ENCODE results near the gene LIN7B. TPM values are rescaled to one million over a fixed set of nuclear protein-coding genes. Genes with fewer than 3 reads are reported as not detected.
"Not testable (repeated sequence)": the region's sequence is repeated elsewhere in the genome, so short reads cannot be mapped to it uniquely, and the experiment has no call there.

LIN7B gene
- total RNA-seq, 1 experiment from 2014 or later = 2.6 TPM

DNA sequence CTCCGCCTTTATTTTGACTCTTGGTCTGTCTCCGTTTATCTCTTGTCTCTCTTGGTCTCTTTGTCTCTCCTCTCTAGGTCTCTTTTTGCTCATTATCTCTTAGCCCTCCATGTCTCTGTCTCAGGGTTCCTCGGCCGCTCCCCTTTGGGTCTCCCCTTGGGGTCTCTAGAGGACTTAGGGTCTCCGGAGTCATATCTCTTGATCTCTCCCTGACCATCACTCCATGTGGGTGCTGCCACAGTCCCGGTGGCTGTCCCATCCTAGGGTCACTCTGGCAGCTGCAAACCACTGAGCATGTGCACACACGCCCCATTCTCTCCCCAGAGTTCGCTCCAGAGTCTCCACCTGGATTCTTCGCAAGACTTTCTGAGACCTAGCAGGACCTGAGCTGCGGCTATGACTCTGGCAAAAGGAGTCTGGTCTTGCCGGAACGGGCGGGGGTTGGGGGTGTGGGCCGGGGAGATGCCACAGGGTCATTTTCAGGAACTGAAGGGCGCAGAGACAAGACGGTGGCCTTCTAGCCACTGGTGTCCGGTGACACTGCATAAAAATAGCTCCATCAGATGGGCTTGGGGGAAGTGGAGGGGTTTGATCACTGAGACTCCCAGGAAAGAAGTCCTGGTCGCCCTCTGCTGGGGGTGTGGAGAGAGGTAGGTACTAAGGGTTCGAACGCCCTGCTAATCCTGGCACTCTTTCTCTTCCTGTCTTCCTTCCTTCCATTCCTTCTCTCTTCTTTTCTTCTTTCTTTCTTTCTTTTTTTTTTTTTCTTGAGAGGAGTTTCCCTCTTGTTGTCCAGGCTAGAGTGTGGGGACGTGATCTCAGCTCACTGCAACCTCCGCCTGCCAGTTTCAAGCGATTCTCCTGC is 40.4 kb upstream of the LIN7B start:
- no TSS peak for BruUV-seq (replicated peaks)
- CTCF ChIA-PET = interaction anchor here (0.5 to 2.3 kb wide), 16 partner anchors 10 to 464 kb away, joined by 3 to 11 read pairs (median 3); partner anchors contain the start of genes GYS1 and RUVBL2
- POLR2A ChIA-PET = interaction anchor here (0.9 kb wide), 1 partner anchor 80 kb away, joined by 4 read pairs; the partner anchor contains the start of gene RUVBL2
- DNase-seq (ENCODE audit: unreplicated experiment) = peak; percentile 56
- H3K4me1 Mint-ChIP-seq (ENCODE audit: insufficient read depth, unreplicated experiment) = peaks cover 19% of the 10 kb centered on the region
- intact Hi-C loops (cut with micrococcal nuclease) = loop anchor here (2.0 kb wide), 1 partner anchor 75 kb away; no protein-coding TSS in a partner anchor
- TF ChIP-seq, protein P1, sequence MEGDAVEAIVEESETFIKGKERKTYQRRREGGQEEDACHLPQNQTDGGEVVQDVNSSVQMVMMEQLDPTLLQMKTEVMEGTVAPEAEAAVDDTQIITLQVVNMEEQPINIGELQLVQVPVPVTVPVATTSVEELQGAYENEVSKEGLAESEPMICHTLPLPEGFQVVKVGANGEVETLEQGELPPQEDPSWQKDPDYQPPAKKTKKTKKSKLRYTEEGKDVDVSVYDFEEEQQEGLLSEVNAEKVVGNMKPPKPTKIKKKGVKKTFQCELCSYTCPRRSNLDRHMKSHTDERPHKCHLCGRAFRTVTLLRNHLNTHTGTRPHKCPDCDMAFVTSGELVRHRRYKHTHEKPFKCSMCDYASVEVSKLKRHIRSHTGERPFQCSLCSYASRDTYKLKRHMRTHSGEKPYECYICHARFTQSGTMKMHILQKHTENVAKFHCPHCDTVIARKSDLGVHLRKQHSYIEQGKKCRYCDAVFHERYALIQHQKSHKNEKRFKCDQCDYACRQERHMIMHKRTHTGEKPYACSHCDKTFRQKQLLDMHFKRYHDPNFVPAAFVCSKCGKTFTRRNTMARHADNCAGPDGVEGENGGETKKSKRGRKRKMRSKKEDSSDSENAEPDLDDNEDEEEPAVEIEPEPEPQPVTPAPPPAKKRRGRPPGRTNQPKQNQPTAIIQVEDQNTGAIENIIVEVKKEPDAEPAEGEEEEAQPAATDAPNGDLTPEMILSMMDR (IDR thresholded peaks at IDR 0.05; ENCODE audit: unreplicated experiment) = peak; percentile 47
- no peaks in the 10 kb centered on the region for H3K9me3 Mint-ChIP-seq (ENCODE audit: unreplicated experiment)
- H3K27ac Mint-ChIP-seq (ENCODE audit: low read depth, unreplicated experiment) = no peak overlapping the region
- peaks cover 20% of the 10 kb centered on the region for H3K27me3 Mint-ChIP-seq (ENCODE audit: insufficient read depth, unreplicated experiment)
- H3K36me3 Mint-ChIP-seq (ENCODE audit: insufficient read depth, unreplicated experiment) = peaks cover 6% of the 10 kb centered on the region
- no peak overlapping the region for H3K4me3 Mint-ChIP-seq (ENCODE audit: unreplicated experiment)

DNA sequence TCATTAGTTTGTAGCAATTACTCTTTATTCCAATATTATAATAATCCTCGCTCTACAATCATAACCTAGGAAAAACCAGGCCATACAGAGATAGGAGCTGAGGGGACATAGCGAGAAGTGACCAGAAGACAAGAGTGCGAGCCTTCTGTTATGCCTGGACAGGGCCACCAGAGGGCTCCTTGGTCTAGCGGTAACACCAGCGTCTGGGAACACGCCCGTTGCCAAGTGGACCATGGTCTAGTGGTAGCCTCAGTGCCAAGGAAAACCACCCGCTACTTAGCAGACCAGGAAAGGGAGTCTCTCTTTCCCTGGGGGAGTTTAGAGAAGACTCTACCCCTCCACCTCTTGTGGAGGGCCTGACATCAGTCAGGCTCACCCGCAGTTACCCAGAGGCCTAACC is 39.3 kb upstream of the LIN7B start:
- H3K4me1 Mint-ChIP-seq (ENCODE audit: insufficient read depth, unreplicated experiment) = peaks cover 19% of the 10 kb centered on the region
- TF ChIP-seq, protein P1 (IDR thresholded peaks at IDR 0.05; ENCODE audit: unreplicated experiment) = peak; percentile 68

DNA sequence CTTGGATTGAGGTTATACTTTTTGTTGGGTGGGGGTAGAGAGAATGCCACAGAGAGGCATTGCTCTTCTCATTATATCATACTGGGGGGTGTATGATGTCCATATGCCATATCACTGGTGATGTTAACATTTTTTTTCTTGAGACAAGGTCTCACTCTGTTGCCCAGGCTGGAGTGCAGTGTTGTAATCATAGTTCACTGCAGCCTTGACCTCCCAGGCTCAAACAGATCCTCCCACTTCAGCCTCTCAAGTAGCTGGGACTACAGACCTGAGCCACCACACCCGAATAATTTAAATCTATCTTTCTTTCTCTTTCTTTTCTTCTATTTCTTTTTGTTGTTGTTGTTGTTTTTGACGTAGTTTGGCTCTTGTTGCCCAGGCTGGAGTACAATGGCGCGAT is 33.8 kb upstream of the LIN7B start:
- POLR2A ChIA-PET = no interaction called here
- Mint-ChIP-seq H3K36me3 (ENCODE audit: insufficient read depth, unreplicated experiment) (peaks cover 4% of the 10 kb centered on the region), H3K27ac (ENCODE audit: low read depth, unreplicated experiment) (no peak overlapping the region), H3K9me3 (ENCODE audit: unreplicated experiment) (no peaks in the 10 kb centered on the region), H3K4me1 (ENCODE audit: insufficient read depth, unreplicated experiment) (peaks cover 14% of the 10 kb centered on the region), H3K27me3 (ENCODE audit: insufficient read depth, unreplicated experiment) (no peaks in the 10 kb centered on the region), H3K4me3 (ENCODE audit: unreplicated experiment) (no peak overlapping the region)
- CTCF ChIA-PET = interaction anchor here (0.6 to 1.1 kb wide), 3 partner anchors 18 to 146 kb away, joined by 3 to 5 read pairs (median 3); no protein-coding TSS in a partner anchor
- TF ChIP-seq, protein P1 (IDR thresholded peaks at IDR 0.05; ENCODE audit: unreplicated experiment) = no peak
- no TSS peak for BruUV-seq (replicated peaks)
- intact Hi-C loops (cut with micrococcal nuclease) = no loop called here
- no peak for DNase-seq (ENCODE audit: unreplicated experiment)

More for the DNA sequence above, 39.3 kb upstream of the LIN7B start:
- intact Hi-C loops (cut with micrococcal nuclease) = loop anchor here (1.0 to 2.0 kb wide), 2 partner anchors 76 to 149 kb away; no protein-coding TSS in a partner anchor
- H3K4me3 Mint-ChIP-seq (ENCODE audit: unreplicated experiment); BruUV-seq (replicated peaks); H3K9me3 Mint-ChIP-seq (ENCODE audit: unreplicated experiment); H3K27ac Mint-ChIP-seq (ENCODE audit: low read depth, unreplicated experiment); H3K36me3 Mint-ChIP-seq (ENCODE audit: insufficient read depth, unreplicated experiment): not testable (repeated sequence)
- peak; percentile 68 for DNase-seq (ENCODE audit: unreplicated experiment)
- POLR2A ChIA-PET = interaction anchor here (0.7 to 1.1 kb wide), 3 partner anchors 37 to 1381 kb away, joined by 3 to 4 read pairs (median 3); partner anchors contain the start of gene RUVBL2
- peaks cover 20% of the 10 kb centered on the region for H3K27me3 Mint-ChIP-seq (ENCODE audit: insufficient read depth, unreplicated experiment)
- CTCF ChIA-PET = interaction anchor here (0.6 to 2.3 kb wide), 14 partner anchors 9 to 315 kb away, joined by 3 to 11 read pairs (median 4); partner anchors contain the start of genes GYS1 and RUVBL2

DNA sequence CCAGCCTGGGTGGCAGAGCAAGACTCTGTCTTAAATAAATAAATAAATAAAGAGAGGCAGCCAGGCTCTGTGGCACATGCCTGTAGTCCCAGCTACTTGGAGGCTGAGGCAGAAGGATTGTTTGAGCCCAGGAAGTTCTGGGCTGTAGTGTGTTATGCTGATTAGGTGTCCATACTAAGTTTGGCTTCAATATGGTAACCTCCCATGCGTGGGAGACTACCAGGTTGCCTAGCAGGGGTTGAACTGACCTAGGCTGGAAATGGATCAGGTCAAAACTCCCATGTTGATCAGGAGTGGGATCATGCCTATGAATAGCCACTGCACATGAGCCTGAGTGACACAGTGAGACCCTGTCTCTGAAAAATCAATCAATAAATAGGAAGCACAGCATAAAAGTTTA is 32.9 kb upstream of the LIN7B start:
- no TSS peak for BruUV-seq (replicated peaks)
- H3K36me3 Mint-ChIP-seq (ENCODE audit: insufficient read depth, unreplicated experiment) = peaks cover 7% of the 10 kb centered on the region
- no peak overlapping the region for H3K4me3 Mint-ChIP-seq (ENCODE audit: unreplicated experiment)
- no peak overlapping the region for H3K27ac Mint-ChIP-seq (ENCODE audit: low read depth, unreplicated experiment)
- peaks cover 10% of the 10 kb centered on the region for H3K4me1 Mint-ChIP-seq (ENCODE audit: insufficient read depth, unreplicated experiment)
- intact Hi-C loops (cut with micrococcal nuclease) = no loop called here
- TF ChIP-seq, protein P1 (IDR thresholded peaks at IDR 0.05; ENCODE audit: unreplicated experiment) = no peak
- ChIA-PET CTCF (interaction anchor here (0.6 to 1.1 kb wide), 3 partner anchors 17 to 145 kb away, joined by 3 to 5 read pairs (median 3); no protein-coding TSS in a partner anchor), POLR2A (interaction anchor here (1.4 kb wide), 1 partner anchor 10 kb away, joined by 3 read pairs; no protein-coding TSS in a partner anchor)
- H3K27me3 Mint-ChIP-seq (ENCODE audit: insufficient read depth, unreplicated experiment) = no peaks in the 10 kb centered on the region
- DNase-seq (ENCODE audit: unreplicated experiment) = no peak
- H3K9me3 Mint-ChIP-seq (ENCODE audit: unreplicated experiment) = no peaks in the 10 kb centered on the region

All from MCF 10A (cell line).